Activated effector memory CD4-positive, alpha-beta T cell treated with anti-CD3 and anti-CD28 coated beads, Interleukin-2, amount 50 U/mL, for 16 hours (primary cell): ENCODE results near the gene SAMD7.

Experiments
- DNase-seq: peaks from one replicate; pipeline ENCODE4 v3.0.0-alpha.2; 2020

SAMD7 gene

GRCh38 chr3:169911272-169911671 lies at the start of gene SAMD7:
TSS of gene SAMD7 (plus strand) at chr3:169911572. CDS start at chr3:169919499, 7,927 bp downstream.
- no peak for DNase-seq

- no peak for DNase-seq
Measured at GRCh38 chr3:169861871-169862270, 49.5 kb upstream of the SAMD7 start.

GRCh38 chr3:169863458-169863899 lies 47.9 kb upstream of the SAMD7 start:
- DNase-seq = peak; percentile 82

GRCh38 chr3:169864270-169864669 lies 47.1 kb upstream of the SAMD7 start:
- DNase-seq = no peak

- no peak for DNase-seq
Measured at GRCh38 chr3:169865176-169865767, 46.1 kb upstream of the SAMD7 start.

GRCh38 chr3:169867584-169868210 lies 43.7 kb upstream of the SAMD7 start:
- DNase-seq = no peak

- no peak for DNase-seq
Measured at GRCh38 chr3:169868369-169868768, 43.0 kb upstream of the SAMD7 start.

- DNase-seq = no peak
Measured at GRCh38 chr3:169869484-169870220, 41.7 kb upstream of the SAMD7 start, which contains the start of gene LRRC31. TSS of gene LRRC31 (minus strand) at chr3:169869935. CDS start at chr3:169869807, 128 bp downstream.

GRCh38 chr3:169871129-169871886 lies 40.1 kb upstream of the SAMD7 start:
- no peak for DNase-seq

- DNase-seq = no peak
Measured at GRCh38 chr3:169879013-169879557, 32.3 kb upstream of the SAMD7 start.

GRCh38 chr3:169879845-169880575 lies 31.4 kb upstream of the SAMD7 start:
- no peak for DNase-seq

- DNase-seq = no peak
Measured at GRCh38 chr3:169880576-169881250, 30.7 kb upstream of the SAMD7 start.

- DNase-seq = no peak
Measured at GRCh38 chr3:169886671-169887070, 24.7 kb upstream of the SAMD7 start.

- no peak for DNase-seq
Measured at GRCh38 chr3:169891886-169892285, 19.5 kb upstream of the SAMD7 start.

GRCh38 chr3:169894110-169894509 lies 17.3 kb upstream of the SAMD7 start:
- DNase-seq = no peak

GRCh38 chr3:169895072-169895471 lies 16.3 kb upstream of the SAMD7 start:
- DNase-seq = no peak

GRCh38 chr3:169897284-169897683 lies 14.1 kb upstream of the SAMD7 start:
- DNase-seq = no peak

- DNase-seq = no peak
Measured at GRCh38 chr3:169901453-169901852, 9.9 kb upstream of the SAMD7 start.

GRCh38 chr3:169905404-169905803 lies 6.0 kb upstream of the SAMD7 start:
- no peak for DNase-seq

- no peak for DNase-seq
Measured at GRCh38 chr3:169907476-169907875, 3.9 kb upstream of the SAMD7 start.

- DNase-seq = no peak
Measured at GRCh38 chr3:169907944-169908343, 3.4 kb upstream of the SAMD7 start.

- no peak for DNase-seq
Measured at GRCh38 chr3:169913323-169913722, 2.0 kb downstream of the SAMD7 start.
